Liver (tissue), 9 donors: ENCODE measurements around the gene LRRC23. TPM values are rescaled to one million over a fixed set of nuclear protein-coding genes. Genes with fewer than 3 reads are reported as not detected.

ENCODE experiments used
- DNase-seq: peaks from one replicate; pipeline ENCODE4 v3.0.0-alpha.2; 2017; ENCODE audit warnings: low spot score
- H3K27ac ChIP-seq, 2 donors: one replicate each; pipeline ENCODE4 v1.7.0; 2013; ENCODE audit warnings: inconsistent platforms in 2 of 2, low read length in 2 of 2, control low read depth in 1 of 2, low read depth in 1 of 2, mild to moderate bottlenecking in 1 of 2
- H3K27me3 ChIP-seq, 4 donors: one replicate each; pipeline versions ENCODE4 v1.6.1 to v1.7.0; 2013; ENCODE audit warnings: low read length in 3 of 4, inconsistent platforms in 1 of 4, mild to moderate bottlenecking in 1 of 4, moderate library complexity in 1 of 4; ENCODE audit not compliant: control insufficient read depth in 4 of 4, insufficient read depth in 4 of 4
- H3K36me3 ChIP-seq, 4 donors: one replicate each; pipeline versions ENCODE4 v1.6.1 to v1.7.0; 2013; ENCODE audit warnings: low read length in 3 of 4, mild to moderate bottlenecking in 3 of 4, low read depth in 1 of 4, moderate library complexity in 1 of 4; ENCODE audit not compliant: control insufficient read depth in 4 of 4, insufficient read depth in 3 of 4
- H3K4me1 ChIP-seq, 4 donors: one replicate each; pipeline versions ENCODE4 v1.6.1 to v1.7.0; 2013; ENCODE audit warnings: low read length in 3 of 4, mild to moderate bottlenecking in 3 of 4, moderate library complexity in 1 of 4; ENCODE audit not compliant: control insufficient read depth in 4 of 4, insufficient read depth in 4 of 4
- H3K4me3 ChIP-seq, 3 donors: one replicate each; pipeline versions ENCODE4 v1.6.1 to v1.7.0; 2013; ENCODE audit warnings: low read length in 3 of 3, control low read depth in 1 of 3, low read depth in 1 of 3, mild to moderate bottlenecking in 1 of 3
- H3K9ac ChIP-seq, 2 donors: one replicate each; pipeline ENCODE4 v1.7.0; 2013; ENCODE audit warnings: low read length in 2 of 2, mild to moderate bottlenecking in 2 of 2, moderate library complexity in 2 of 2, control low read depth in 1 of 2, low read depth in 1 of 2
- H3K9me3 ChIP-seq, 4 donors: one replicate each; pipeline versions ENCODE4 v1.6.1 to v1.7.0; 2013; ENCODE audit warnings: low read length in 3 of 4; ENCODE audit not compliant: control insufficient read depth in 4 of 4
- CTCF ChIP-seq: fragments of 150-350 bp; IDR thresholded peaks from 2 replicates; pipeline ENCODE4 v1.5.1; 2017; ENCODE audit warnings: improper control_type of control experiment, low read depth, low read length; ENCODE audit not compliant: missing input control
- EGR1 ChIP-seq, 2 donors: IDR thresholded peaks; 2 replicates each; pipeline ENCODE4 v1.6.1; 2016 to 2018; ENCODE audit warnings: antibody characterized with exemption in 2 of 2, low read depth in 2 of 2
- FOXA1 ChIP-seq: IDR thresholded peaks from 2 replicates; pipeline ENCODE4 v1.6.1; 2016; ENCODE audit warnings: antibody characterized with exemption
- GABPA ChIP-seq, 2 donors: IDR thresholded peaks in 1 of 2; conservative IDR thresholded peaks in 1 of 2; 2 replicates each; pipeline ENCODE4 v1.6.1; 2016; ENCODE audit warnings: antibody characterized with exemption in 2 of 2, mild to moderate bottlenecking in 1 of 2, moderate library complexity in 1 of 2
- HNF4A ChIP-seq, 2 donors: conservative IDR thresholded peaks; 2 replicates each; pipeline ENCODE4 v1.6.1; 2016; ENCODE audit warnings: antibody characterized with exemption in 2 of 2, mild to moderate bottlenecking in 2 of 2
- HNF4G ChIP-seq: IDR thresholded peaks from 2 replicates; pipeline ENCODE4 v1.6.1; 2016; ENCODE audit warnings: antibody characterized with exemption
- JUND ChIP-seq, 2 donors: IDR thresholded peaks; 2 replicates each; pipeline ENCODE4 v1.6.1; 2016; ENCODE audit warnings: antibody characterized with exemption in 2 of 2
- NR2F2 ChIP-seq: IDR thresholded peaks from 2 replicates; pipeline ENCODE4 v1.6.1; 2016; ENCODE audit warnings: antibody characterized with exemption
- RAD21 ChIP-seq, 2 donors: IDR thresholded peaks; 2 replicates each; pipeline ENCODE4 v1.6.1; 2016; ENCODE audit warnings: antibody characterized with exemption in 2 of 2, mild to moderate bottlenecking in 2 of 2
- RXRA ChIP-seq, 2 donors: IDR thresholded peaks; 2 replicates each; pipeline ENCODE4 v1.6.1; 2017 to 2018; ENCODE audit warnings: antibody characterized with exemption in 2 of 2, mild to moderate bottlenecking in 1 of 2
- SP1 ChIP-seq: IDR thresholded peaks from 2 replicates; pipeline ENCODE4 v1.6.1; 2018; ENCODE audit warnings: antibody characterized with exemption, mild to moderate bottlenecking
- TAF1 ChIP-seq: conservative IDR thresholded peaks from 2 replicates; pipeline ENCODE4 v1.6.1; 2016; ENCODE audit warnings: antibody characterized with exemption, mild to moderate bottlenecking
- YY1 ChIP-seq: IDR thresholded peaks from 2 replicates; pipeline ENCODE4 v1.6.1; 2016; ENCODE audit warnings: antibody characterized with exemption, mild to moderate bottlenecking
- WGBS: extraction: QIAGEN DNeasy Blood & Tissue Kit; methylation state at CpG from one replicate; pipeline ENCODE4 v1.1.7; 2013; 5-methylcytosine and 5-hydroxymethylcytosine counted together
- polyA plus RNA-seq, 2 donors: library from polyadenylated mRNA; stranded (reverse) in 1 of 2; unstranded in 1 of 2; fragments of 200-250 nt in 1 of 2; fragments of >200 nt in 1 of 2; fragmentation: Nextera tagmentation in 1 of 2; extraction: Ambion mirVana in 1 of 2; gene quantifications; one replicate each; pipeline versions ENCODE4 v1.2.1 to v1.2.3, GENCODE V29; 2013 to 2015
- total RNA-seq, 2 donors: library from RNA; depleted of rRNA; stranded (reverse); fragments of >200 nt; gene quantifications; one replicate each; pipeline ENCODE4 v1.2.3, GENCODE V29; 2014
- TF ChIP-seq, protein P1 (sequence below): IDR thresholded peaks from 2 replicates; pipeline ENCODE4 v1.6.1; 2016; ENCODE audit warnings: antibody characterized with exemption
- TF ChIP-seq, protein P2 (sequence below): IDR thresholded peaks from 2 replicates; pipeline ENCODE4 v1.6.1; 2016; ENCODE audit warnings: antibody characterized with exemption
- TF ChIP-seq, protein P3 (sequence below): IDR thresholded peaks from 2 replicates; pipeline ENCODE4 v1.6.1; 2016; ENCODE audit warnings: antibody characterized with exemption
- TF ChIP-seq, protein P4 (sequence below): IDR thresholded peaks from 2 replicates; pipeline ENCODE4 v1.6.1; 2016; ENCODE audit warnings: antibody characterized with exemption, mild to moderate bottlenecking
- donor health status: healthy.
- donor health status: healthy.
- donor health status: healthy.
- donor health status: healthy.
- donor health status: healthy.

The LRRC23 gene
- total and polyA plus RNA-seq, 4 donors: 0.92 to 3.6 (median 2.1) TPM

DNA sequence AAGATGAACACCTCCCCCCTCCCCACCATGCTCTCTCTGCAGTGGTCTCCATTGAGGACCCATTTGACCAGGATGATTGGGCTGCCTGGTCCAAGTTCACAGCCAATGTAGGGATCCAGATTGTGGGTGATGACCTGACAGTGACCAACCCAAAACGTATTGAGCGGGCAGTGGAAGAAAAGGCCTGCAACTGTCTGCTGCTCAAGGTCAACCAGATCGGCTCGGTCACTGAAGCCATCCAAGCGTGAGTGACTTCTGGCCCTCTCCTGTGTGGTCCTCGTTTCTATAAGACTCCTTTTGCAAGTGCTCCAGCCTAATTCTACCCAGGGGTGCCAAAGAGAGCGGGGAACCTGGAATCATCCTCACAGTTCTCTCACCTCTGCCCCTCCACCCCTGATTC is 16.9 kb downstream of the LRRC23 start:
- Histone ChIP-seq H3K36me3 (no peaks in the 10 kb centered on the region), H3K4me1 (peaks cover 8 to 31% (median 26%) of the 10 kb centered on the region in 4 donors), H3K9ac (no peak overlapping the region), H3K9me3 (no peaks in the 10 kb centered on the region), H3K4me3 (no peak overlapping the region), H3K27ac (no peak overlapping the region), H3K27me3 (no peaks in the 10 kb centered on the region)
- no peak for DNase-seq
- 75% methylated on average over 7 of the region's 7 CpGs for WGBS
- no peak for TF ChIP-seq RAD21 (IDR thresholded peaks at IDR 0.05)
- TF ChIP-seq, protein P1, sequence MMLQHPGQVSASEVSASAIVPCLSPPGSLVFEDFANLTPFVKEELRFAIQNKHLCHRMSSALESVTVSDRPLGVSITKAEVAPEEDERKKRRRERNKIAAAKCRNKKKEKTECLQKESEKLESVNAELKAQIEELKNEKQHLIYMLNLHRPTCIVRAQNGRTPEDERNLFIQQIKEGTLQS: no peak
- no peak for TF ChIP-seq GABPA (IDR thresholded peaks at IDR 0.05 in 1 of 2, conservative IDR thresholded peaks at IDR 0.05 in 1 of 2)

- TF ChIP-seq, protein P2, sequence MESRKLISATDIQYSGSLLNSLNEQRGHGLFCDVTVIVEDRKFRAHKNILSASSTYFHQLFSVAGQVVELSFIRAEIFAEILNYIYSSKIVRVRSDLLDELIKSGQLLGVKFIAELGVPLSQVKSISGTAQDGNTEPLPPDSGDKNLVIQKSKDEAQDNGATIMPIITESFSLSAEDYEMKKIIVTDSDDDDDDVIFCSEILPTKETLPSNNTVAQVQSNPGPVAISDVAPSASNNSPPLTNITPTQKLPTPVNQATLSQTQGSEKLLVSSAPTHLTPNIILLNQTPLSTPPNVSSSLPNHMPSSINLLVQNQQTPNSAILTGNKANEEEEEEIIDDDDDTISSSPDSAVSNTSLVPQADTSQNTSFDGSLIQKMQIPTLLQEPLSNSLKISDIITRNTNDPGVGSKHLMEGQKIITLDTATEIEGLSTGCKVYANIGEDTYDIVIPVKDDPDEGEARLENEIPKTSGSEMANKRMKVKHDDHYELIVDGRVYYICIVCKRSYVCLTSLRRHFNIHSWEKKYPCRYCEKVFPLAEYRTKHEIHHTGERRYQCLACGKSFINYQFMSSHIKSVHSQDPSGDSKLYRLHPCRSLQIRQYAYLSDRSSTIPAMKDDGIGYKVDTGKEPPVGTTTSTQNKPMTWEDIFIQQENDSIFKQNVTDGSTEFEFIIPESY: no peak
- no peak for TF ChIP-seq CTCF
- TF ChIP-seq JUND (IDR thresholded peaks at IDR 0.05): no peak
- TF ChIP-seq, protein P3, sequence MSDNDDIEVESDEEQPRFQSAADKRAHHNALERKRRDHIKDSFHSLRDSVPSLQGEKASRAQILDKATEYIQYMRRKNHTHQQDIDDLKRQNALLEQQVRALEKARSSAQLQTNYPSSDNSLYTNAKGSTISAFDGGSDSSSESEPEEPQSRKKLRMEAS: no peak
- no peak for TF ChIP-seq YY1
- no peak for TF ChIP-seq EGR1 (IDR thresholded peaks at IDR 0.05; ENCODE audit: low read depth in 2 of 2)
- no peak for TF ChIP-seq GABPA (IDR thresholded peaks at IDR 0.05 in 1 of 2, conservative IDR thresholded peaks at IDR 0.05 in 1 of 2)
- no peak for TF ChIP-seq RXRA (IDR thresholded peaks at IDR 0.05)
- no peak for TF ChIP-seq FOXA1
- TF ChIP-seq HNF4A (conservative IDR thresholded peaks at IDR 0.05): no peak
- no peak for TF ChIP-seq TAF1
- TF ChIP-seq, protein P4, sequence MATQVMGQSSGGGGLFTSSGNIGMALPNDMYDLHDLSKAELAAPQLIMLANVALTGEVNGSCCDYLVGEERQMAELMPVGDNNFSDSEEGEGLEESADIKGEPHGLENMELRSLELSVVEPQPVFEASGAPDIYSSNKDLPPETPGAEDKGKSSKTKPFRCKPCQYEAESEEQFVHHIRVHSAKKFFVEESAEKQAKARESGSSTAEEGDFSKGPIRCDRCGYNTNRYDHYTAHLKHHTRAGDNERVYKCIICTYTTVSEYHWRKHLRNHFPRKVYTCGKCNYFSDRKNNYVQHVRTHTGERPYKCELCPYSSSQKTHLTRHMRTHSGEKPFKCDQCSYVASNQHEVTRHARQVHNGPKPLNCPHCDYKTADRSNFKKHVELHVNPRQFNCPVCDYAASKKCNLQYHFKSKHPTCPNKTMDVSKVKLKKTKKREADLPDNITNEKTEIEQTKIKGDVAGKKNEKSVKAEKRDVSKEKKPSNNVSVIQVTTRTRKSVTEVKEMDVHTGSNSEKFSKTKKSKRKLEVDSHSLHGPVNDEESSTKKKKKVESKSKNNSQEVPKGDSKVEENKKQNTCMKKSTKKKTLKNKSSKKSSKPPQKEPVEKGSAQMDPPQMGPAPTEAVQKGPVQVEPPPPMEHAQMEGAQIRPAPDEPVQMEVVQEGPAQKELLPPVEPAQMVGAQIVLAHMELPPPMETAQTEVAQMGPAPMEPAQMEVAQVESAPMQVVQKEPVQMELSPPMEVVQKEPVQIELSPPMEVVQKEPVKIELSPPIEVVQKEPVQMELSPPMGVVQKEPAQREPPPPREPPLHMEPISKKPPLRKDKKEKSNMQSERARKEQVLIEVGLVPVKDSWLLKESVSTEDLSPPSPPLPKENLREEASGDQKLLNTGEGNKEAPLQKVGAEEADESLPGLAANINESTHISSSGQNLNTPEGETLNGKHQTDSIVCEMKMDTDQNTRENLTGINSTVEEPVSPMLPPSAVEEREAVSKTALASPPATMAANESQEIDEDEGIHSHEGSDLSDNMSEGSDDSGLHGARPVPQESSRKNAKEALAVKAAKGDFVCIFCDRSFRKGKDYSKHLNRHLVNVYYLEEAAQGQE: no peak
- TF ChIP-seq NR2F2: no peak
- no peak for TF ChIP-seq RAD21 (IDR thresholded peaks at IDR 0.05)
- TF ChIP-seq HNF4G: no peak
- TF ChIP-seq SP1: no peak
- TF ChIP-seq, protein P1: no peak
- Histone ChIP-seq H3K27me3 (no peaks in the 10 kb centered on the region), H3K27ac (no peak overlapping the region), H3K4me1 (peaks cover 9 to 38% (median 34%) of the 10 kb centered on the region in 4 donors), H3K36me3 (no peaks in the 10 kb centered on the region), H3K9ac (no peak overlapping the region), H3K9me3 (no peaks in the 10 kb centered on the region), H3K4me3 (no peak overlapping the region)
- 82% methylated on average over 9 of the region's 9 CpGs for WGBS
- no peak for DNase-seq
Measured at GRCh38 chr12:6921996-6922946, 17.6 kb downstream of the LRRC23 start.
